HG03520 (cell line): ENCODE results near the gene CASKIN2.
A peak's percentile ranks its signal among the peaks of the same experiment; 100 is the strongest.
"Not testable (repeated sequence)": the region's sequence is repeated elsewhere in the genome, so short reads cannot be mapped to it uniquely, and the experiment has no call there.

Experiments used
- ATAC-seq: cut with Tn5 transposase; IDR thresholded peaks from one replicate; pipeline ENCODE4 v1.9.1; 2021; ENCODE audit warnings: mild to moderate bottlenecking, moderate library complexity; ENCODE audit not compliant: unreplicated experiment

CASKIN2 gene

DNA sequence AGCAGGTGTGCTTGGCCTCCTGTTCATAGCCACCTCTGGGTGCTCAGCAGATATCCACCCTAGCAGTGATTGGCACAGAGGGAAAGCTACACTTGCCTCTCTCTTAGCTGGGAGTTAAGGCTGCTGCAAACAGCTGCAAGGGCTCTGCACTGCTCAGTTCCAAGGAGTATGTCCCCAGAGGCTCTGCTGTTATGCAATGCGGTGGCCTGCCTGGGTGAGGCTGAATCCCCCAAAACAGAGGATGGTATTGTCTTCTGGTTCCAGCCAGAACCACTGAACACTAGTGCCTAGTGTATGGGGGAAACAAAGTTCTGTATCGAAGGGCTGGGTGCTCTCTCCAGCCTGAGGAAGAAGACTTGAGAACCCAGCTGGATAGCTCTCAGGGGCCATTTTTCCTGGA, 42.1 kb downstream of the CASKIN2 start:
- ATAC-seq: no peak

DNA sequence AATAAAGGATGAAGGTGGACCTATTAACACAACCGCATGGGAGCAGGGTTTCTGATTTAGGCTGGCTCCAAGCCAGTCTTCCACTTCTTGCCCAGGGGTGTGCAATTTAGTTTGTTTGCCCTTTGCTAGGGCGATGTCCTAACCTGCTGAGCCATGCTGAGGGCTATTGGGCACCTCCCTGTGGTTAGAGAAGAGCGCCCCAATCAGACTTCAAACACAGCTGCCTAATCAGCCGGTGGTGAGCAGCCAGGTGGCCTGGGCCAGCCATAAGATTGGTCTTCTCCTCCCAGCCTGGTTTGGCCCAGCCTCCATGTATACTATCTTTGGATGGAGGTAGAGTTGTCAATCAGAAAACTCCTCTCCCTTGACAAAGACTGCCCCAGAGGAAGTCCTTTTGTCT, 43.2 kb downstream of the CASKIN2 start:
- ATAC-seq: no peak

DNA sequence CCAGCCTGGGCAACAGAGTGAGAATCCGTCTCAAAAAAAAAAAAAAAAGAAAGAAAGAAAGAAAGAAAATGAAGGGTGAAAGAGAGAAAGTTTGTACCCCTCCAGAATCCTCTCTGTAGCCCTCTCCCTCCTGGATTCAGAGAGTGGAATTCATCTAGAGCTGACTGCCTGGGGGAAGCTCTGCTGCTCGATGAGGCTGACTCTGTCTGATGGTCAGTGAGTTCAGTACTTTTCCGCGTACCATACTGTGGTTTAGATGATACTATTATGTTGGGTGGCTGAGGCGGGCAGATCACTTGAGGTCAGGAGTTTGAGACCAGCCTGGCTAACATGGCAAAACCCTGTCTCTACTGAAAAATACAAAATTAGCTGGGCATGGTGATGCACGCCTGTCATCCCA, 44.1 kb downstream of the CASKIN2 start:
- ATAC-seq: no peak

DNA sequence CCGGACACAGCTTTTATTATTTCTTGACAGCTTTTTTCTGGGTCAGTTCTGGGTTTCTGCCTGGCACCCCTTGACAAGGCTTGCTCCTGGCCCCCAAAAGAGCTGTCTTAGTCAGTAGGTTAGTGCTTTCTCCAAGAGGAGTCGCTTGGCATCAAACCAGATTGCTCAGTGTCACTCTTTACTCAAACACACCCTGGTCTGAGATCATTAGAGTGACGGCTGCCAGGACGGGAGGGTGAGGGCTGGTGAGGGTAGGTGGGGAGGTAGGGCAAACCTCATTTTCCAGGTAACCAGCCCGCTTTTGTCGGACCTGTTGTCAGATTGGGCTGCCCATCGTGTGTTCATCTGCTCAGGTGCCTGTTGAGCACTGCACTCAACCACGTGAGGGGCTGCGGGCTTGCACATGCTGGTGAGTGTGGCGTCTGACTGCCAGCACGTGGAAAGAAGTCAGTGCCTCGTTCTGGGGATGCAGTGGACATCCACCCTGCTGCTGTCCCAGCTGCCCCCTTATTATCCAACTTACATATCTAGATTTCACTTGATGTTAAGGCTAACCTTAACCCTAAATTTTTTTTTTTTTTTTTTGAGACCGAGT, 46.5 kb downstream of the CASKIN2 start:
- no peak for ATAC-seq

DNA sequence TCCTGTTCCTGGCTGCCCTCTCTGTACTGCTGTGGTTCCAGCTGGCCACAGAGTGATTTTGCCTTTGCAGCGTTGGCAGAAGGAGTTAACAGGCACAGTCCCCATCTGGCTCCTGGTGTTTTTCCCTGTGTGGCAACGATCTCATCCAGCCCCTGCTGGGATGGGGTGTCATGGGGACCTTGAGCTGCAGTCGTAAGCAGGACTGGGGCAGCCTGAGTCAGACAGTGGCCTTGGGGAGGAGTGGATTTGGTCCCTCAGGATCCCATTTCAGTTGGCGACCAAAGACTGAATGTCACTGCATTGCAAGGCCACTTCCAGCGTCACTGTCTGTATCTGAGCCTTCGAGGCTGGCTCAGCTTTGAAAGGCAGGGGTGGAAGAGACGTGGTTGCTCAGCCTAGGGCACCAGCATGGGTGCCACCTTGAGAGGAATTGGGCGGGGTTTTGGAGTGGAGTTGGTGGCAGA, 47.0 kb downstream of the CASKIN2 start:
- no peak for ATAC-seq

DNA sequence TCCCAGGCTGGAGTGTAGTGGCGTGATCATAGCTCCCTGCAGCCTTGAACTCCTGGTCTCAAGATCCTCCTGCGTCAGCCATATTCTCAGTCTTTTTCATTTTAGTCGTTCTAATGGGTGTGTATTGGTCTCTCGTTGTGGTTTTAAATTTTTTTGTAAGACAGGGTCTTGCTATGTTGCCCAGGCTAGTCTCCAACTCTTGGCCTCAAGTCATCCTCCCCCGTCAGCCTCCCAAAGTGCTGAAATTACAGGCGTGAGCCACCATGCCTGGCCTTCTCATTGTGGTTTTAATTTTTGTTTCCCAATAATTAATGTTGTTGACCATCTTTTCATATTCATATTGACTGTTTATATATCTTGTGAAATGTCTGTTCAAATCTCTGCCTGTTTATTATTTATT, 50.3 kb downstream of the CASKIN2 start:
- ATAC-seq: no peak

DNA sequence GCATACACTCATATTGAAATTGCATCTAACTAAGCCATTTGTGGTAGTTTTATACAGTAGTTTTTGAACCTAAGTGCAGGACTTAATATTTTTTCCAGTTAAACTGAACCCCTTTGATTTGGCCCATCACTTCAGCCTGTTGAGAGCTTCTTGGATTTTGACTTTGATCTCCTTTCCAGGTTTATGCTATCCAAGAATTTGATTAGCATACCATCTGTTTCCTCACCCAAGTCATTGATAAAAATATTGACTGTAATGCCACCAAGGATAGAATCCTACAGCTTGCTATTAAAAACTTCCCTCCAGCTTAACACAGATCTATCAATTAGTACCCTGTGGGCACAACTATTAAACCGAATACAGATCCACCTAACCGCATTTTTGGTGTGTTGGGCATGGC, 51.7 kb downstream of the CASKIN2 start:
- ATAC-seq: no peak

DNA sequence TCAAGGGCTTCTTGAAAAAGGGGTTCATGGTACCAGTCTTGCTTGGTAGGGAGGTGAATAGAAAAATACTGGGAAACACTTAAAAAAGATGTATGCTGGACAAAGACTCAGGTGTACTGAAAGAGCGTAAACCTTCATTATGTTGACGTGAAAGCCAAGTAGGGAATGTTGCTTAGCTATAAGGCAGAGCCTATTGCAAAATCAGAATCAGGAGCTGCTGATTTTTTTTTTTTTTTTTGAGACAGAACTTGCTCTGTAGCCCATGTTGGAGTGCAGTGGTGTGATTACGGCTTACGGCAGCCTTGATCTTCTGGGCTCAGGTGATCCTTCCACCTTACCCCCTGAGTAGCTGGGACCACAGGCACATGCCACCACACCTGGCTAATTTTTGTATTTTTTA, 55.0 kb downstream of the CASKIN2 start:
- ATAC-seq: no peak

DNA sequence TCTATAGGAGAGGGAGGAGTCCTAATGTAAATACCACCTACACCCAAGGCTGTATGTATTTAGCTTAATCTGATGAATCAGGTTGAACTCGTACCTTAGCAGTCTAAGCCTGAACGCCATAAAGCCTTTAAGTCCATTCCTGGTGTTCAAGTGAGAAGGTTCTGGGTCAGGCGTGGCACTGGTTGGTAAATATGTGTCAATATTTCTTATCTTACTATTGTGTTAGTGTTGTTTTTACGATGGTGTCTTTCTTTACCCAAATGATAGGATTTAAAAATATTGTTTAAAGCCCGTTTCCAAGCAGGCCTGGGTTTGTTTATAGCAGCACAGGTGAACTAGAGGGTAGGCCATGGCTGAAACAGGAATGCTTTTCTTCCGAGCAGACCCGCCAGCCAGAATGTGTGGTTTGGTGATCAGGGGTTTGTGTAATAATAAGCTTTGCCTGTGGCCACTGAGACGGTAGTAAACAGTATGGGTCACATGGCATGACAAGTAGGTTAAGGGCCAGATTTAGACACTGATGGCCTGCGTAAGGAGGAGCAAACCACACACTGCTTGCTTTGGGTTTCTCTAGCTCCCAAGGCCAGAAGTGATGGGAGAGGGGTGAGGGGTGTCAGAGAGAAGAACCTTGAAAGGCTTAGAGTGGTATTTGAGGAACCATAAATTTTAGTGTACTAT, 55.6 kb downstream of the CASKIN2 start:
- no peak for ATAC-seq

DNA sequence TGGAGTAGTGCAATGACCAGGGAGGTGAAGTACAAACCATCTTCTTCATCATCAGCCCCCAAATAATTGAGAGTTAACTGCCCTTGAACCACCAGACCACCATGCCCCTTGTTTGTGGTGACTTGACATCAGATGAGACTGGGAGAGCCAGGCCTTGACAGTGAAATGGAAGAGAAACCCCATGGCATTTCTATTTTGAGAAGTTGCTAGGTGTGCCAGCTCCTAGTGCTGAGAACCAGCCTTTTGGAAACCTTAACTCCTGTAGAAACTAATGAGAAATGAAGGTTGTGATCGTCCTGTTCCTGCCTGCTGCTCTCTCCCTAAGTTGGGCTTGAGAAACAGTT, 56.1 kb downstream of the CASKIN2 start:
- ATAC-seq: no peak

DNA sequence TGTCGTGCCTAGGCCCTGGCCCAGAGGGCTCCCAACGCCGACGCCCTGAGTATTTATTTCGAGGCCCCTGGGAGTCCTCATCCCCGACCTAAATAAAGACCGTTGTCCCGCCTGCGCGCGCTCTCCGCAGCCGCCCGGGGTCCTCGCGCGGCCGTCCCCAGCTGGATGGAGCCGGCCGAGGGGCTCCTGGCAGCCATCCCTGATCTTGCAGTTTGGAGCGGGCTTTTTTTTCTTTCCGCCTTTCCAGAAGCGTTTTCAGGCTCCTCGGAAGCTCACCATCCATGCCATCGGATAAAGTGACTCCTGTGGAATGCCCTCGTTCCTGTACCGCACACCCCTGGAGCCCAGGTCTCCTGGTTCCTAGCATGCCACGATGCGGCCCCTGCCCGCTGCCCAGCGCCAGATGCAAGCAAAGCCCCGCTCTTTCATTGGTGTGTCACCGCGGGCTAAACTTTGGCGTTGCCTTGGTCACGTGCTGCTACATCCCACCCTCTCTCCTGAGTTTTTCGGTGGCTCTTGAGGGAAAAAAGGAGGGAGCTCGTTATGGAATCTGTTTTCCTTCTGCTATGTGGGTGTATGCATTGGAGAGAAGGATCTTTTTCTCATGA, 58.2 kb downstream of the CASKIN2 start:
- no peak for ATAC-seq

DNA sequence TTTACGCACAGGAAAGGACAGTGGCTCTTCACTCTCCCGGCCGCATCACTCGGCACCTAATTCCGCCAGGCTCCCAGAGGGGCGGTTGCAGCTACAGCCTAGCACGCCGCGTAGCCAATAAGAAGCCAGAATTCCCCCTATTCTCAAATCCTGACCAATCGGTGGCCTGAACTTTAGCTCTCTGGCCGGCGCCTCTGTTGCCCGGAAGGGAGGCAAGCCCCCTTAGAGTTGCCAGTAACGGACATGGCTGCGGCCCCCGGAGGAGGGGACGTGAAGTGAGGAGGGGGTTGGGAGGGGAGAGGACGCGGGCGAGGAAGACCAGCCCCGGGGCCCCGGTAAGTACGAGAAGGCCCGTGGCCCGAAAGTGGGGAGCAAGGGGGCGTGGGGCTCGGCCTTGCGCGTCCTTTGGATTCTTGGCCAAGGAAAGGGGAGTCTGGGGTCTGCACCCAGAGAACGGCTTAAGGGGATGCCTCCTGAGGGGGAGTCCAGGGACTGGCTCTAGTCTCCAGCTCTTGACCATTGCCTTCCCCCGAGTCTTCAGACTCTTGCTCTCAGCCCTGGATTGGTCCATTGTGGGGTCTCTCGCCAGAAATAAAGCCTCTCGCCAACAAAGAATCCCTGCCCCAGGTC, 58.8 kb downstream of the CASKIN2 start, which contains the start of gene TMEM94:
TMEM94 (plus strand) TSS at position 219 of the 630 bp plus-strand sequence. CDS start 15,271 bp downstream, outside the sequence.
- ATAC-seq: peak; percentile 91

DNA sequence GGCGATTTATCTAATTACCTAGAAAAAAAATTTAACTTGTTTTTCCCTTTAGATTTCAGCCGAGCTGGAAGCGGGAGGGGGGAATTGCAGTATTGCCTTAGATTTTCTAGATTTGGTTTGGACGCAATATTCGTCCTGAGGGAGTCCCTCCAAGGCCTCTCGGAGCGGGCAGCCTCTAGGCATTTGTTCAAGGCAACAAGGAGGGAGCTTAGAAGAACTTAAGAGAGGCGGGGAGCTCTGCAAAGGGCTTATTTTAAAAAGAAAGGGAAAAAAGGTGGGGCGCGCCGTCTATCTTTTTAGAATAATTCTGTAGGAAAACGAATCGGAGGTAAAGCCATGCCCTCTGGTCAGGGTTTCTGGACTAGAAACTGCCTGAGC, 59.3 kb downstream of the CASKIN2 start:
- ATAC-seq: no peak

DNA sequence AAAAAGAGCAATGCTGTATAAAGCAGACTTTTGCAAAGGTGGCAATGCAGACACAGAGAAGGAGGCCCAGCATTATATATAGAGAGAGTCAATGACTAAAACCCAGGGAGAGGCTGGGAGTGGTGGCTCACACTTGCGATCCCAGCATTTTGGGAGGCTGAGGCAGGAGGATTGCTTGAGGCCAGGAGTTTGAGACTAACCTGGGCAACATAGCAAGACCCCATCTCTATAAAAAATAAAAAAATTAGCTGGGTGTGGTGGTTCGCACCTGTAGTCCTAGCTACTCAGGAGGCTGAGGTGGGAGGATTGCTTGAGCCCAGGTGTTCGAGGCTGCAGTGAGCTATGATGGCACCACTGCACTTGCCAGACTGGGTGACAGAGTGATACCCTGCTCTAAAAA, 60.7 kb downstream of the CASKIN2 start:
- not testable (repeated sequence) for ATAC-seq

DNA sequence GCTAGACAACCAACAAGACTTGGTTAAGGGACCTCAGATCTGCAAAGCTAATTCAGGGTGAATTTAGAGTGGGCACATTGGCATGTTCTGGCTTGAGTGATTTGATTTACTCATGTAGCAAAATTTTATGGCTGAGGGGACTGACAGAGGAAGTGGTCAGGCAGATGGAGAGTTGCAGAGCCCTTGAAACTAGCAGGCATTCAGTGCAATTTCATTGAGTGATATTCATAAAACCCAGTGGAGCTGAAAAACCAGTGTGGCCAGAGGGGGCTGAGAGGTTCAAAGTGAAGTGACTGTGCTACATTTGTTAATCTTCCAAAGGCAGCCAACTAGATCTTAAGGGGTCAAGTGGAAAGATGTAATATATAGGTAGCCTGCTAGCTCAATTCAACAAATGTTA, 61.1 kb downstream of the CASKIN2 start:
- no peak for ATAC-seq

DNA sequence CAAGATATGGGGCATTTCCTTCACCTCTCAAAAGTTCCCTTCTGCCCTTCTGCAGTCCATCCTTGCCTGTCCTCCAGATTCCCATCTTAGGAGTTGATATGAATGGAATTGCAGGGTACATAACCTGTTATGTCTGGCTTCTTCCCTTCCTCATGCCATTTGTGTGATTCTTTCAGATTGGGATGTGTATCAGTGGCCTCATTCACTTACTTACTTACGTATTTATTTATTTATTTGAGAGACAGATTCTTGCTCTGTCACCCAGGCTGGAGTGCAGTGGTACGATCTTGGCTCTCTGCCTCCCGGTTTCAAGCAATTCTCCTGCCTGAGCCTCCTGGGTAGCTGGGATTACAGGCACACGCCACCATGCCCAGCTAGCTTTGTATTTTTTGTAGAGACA, 65.1 kb downstream of the CASKIN2 start:
- ATAC-seq: no peak
